Neuron (in vitro differentiated cells): ENCODE measurements around the gene C2orf15.
A peak's percentile ranks its signal among the peaks of the same experiment; 100 is the strongest.

Experiments used
- H2AFZ ChIP-seq: one replicate; pipeline ENCODE4 v1.6.1; 2013; ENCODE audit warnings: low read depth, mild to moderate bottlenecking, inconsistent platforms, low read length, moderate library complexity
- H3K27me3 ChIP-seq: one replicate; pipeline ENCODE4 v1.6.1; 2013; ENCODE audit warnings: low read length; ENCODE audit not compliant: insufficient read depth
- H3K36me3 ChIP-seq: one replicate; pipeline ENCODE4 v1.6.1; 2013; ENCODE audit warnings: low read length; ENCODE audit not compliant: insufficient read depth
- H3K4me1 ChIP-seq: one replicate; pipeline ENCODE4 v1.6.1; 2013; ENCODE audit warnings: low read length; ENCODE audit not compliant: insufficient read depth
- H3K4me3 ChIP-seq: 2 replicates; pipeline ENCODE4 v1.5.1; 2013; ENCODE audit warnings: mild to moderate bottlenecking, low read length, moderate library complexity
- H3K9me3 ChIP-seq: one replicate; pipeline ENCODE4 v1.6.1; 2013; ENCODE audit warnings: low read length

Gene C2orf15

DNA sequence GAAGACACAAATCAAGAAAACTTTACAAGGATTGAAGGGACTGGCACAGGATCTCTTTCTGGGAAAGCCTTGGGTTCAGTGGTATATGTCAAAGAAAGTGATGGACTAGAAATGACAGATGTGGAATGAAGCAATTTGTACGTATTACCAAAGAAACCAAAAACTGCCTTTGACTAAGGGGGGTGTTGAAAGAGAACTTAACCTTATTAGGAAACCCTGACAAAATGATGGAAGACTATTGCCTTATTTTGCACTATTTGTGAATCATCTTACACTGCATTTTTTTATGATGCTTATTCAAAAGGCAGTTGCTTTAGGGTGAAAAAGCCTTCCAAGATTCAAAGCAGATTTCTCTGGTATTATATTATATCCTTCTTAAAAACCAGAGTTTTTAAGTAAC is 9.2 kb downstream of the C2orf15 start:
- Histone ChIP-seq H3K4me1 (peaks cover 3% of the 10 kb centered on the region), H3K9me3 (no peaks in the 10 kb centered on the region), H2AFZ (no peak overlapping the region), H3K36me3 (no peaks in the 10 kb centered on the region), H3K4me3 (no peak overlapping the region), H3K27me3 (no peaks in the 10 kb centered on the region)

- H2AFZ ChIP-seq: no peak overlapping the region
- no peaks in the 10 kb centered on the region for H3K27me3 ChIP-seq
Observed at GRCh38 chr2:99152199-99152895, 10.8 kb downstream of the C2orf15 start.

GRCh38 chr2:99153921-99154604 is 12.6 kb downstream of the C2orf15 start:
- Histone ChIP-seq H3K4me1 (peaks cover 8% of the 10 kb centered on the region), H3K36me3 (peaks cover 6% of the 10 kb centered on the region), H3K27me3 (no peaks in the 10 kb centered on the region), H3K9me3 (no peaks in the 10 kb centered on the region), H3K4me3 (peak overlapping the region; percentile 86), H2AFZ (peak overlapping the region; percentile 92)

More at GRCh38 chr2:99152199-99152895, 10.8 kb downstream of the C2orf15 start:
- no peak overlapping the region for H3K4me3 ChIP-seq
- H3K9me3 ChIP-seq: no peaks in the 10 kb centered on the region
- peaks cover 2% of the 10 kb centered on the region for H3K36me3 ChIP-seq
- H3K4me1 ChIP-seq: peaks cover 8% of the 10 kb centered on the region

- Histone ChIP-seq H3K9me3 (no peaks in the 10 kb centered on the region), H3K36me3 (peaks cover 6% of the 10 kb centered on the region), H3K4me1 (peaks cover 8% of the 10 kb centered on the region), H2AFZ (peak within 1 kb of the TSS; percentile 92), H3K4me3 (peak within 1 kb of the TSS; percentile 86), H3K27me3 (no peaks in the 10 kb centered on the region)
Observed at GRCh38 chr2:99154643-99155536, 13.4 kb downstream of the C2orf15 start, which contains the start of the genes LIPT1 and TSGA10. Gene LIPT1, plus strand, starts transcription at chr2:99154967. Its CDS starts 6,991 bp downstream, at chr2:99161958. Gene TSGA10, minus strand, starts transcription at chr2:99154942. Its CDS starts 45,503 bp downstream, at chr2:99109439.

DNA sequence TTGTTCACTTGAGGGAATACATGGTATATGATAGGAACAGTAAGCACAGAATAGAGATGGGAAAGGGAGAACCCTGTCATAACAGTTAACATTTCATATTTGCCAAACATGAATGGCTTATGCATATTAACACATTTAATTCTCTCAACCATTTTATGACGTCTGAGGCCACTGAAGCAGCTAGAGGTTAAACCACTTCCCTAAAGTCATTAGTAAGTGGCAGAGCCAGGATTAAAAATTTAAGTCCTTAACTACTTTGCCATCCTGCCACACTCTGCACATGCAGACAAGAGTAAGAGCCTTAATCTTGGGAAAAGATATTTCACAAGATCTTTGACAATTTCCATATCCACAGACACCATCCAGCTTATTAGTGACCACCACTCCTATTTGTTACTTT is 15.4 kb downstream of the C2orf15 start:
- no peaks in the 10 kb centered on the region for H3K9me3 ChIP-seq
- H3K36me3 ChIP-seq: peaks cover 8% of the 10 kb centered on the region
- H3K4me1 ChIP-seq: peaks cover 8% of the 10 kb centered on the region
- no peak overlapping the region for H3K4me3 ChIP-seq
- no peak overlapping the region for H2AFZ ChIP-seq
- no peaks in the 10 kb centered on the region for H3K27me3 ChIP-seq

GRCh38 chr2:99158599-99158998 is 17.1 kb downstream of the C2orf15 start:
- Histone ChIP-seq H3K4me1 (peaks cover 8% of the 10 kb centered on the region), H3K9me3 (no peaks in the 10 kb centered on the region), H3K4me3 (no peak overlapping the region), H3K36me3 (peaks cover 14% of the 10 kb centered on the region), H2AFZ (no peak overlapping the region), H3K27me3 (no peaks in the 10 kb centered on the region)

DNA sequence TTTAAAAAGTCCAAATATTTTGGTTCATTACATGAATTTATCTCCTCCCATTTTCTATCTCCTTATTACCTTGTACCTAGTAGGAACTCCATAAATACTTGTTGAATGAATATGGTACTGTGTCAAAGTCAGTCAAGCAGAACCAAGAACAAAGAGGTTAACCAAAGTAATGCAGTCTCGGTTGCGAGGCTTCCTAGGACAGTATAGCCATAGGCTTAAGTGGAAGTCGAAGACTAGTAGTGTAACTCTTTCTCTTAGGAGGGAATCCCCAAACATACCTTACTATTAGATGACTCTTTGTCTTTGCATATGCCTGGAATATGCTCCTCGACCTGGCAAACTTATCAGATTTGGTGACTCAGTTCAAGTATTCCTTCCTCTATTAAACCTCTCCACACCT is 18.1 kb downstream of the C2orf15 start:
- peaks cover 14% of the 10 kb centered on the region for H3K36me3 ChIP-seq
- H3K27me3 ChIP-seq: no peaks in the 10 kb centered on the region
- peaks cover 8% of the 10 kb centered on the region for H3K4me1 ChIP-seq
- no peaks in the 10 kb centered on the region for H3K9me3 ChIP-seq
- H2AFZ ChIP-seq: no peak overlapping the region
- H3K4me3 ChIP-seq: no peak overlapping the region

GRCh38 chr2:99166218-99166617 is 24.7 kb downstream of the C2orf15 start:
- H2AFZ ChIP-seq: no peak overlapping the region
- no peaks in the 10 kb centered on the region for H3K9me3 ChIP-seq
- H3K4me3 ChIP-seq: no peak overlapping the region
- H3K36me3 ChIP-seq: peaks cover 47% of the 10 kb centered on the region
- no peaks in the 10 kb centered on the region for H3K4me1 ChIP-seq
- H3K27me3 ChIP-seq: no peaks in the 10 kb centered on the region

DNA sequence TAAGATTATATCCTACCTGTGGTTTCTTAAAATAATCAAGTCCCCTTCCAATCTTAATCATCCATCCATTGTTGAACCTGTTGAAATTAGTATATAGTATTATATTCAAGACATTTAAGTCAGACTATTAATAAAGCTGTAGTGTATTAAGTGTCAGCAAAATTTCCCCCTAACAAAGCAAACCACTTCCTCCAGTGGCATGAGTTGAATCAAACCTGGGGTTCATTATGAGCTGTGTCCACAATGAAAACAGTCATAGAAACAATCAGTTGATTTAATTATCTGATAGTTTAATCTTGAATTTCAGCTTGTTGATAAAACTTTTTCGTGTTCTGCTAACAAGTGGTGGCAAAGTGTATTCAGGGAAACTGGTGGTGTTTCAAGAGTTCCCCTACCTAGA is 28.0 kb downstream of the C2orf15 start:
- Histone ChIP-seq H3K4me1 (no peaks in the 10 kb centered on the region), H3K27me3 (no peaks in the 10 kb centered on the region), H3K9me3 (no peaks in the 10 kb centered on the region), H3K4me3 (no peak overlapping the region), H3K36me3 (peaks cover 57% of the 10 kb centered on the region), H2AFZ (no peak overlapping the region)

DNA sequence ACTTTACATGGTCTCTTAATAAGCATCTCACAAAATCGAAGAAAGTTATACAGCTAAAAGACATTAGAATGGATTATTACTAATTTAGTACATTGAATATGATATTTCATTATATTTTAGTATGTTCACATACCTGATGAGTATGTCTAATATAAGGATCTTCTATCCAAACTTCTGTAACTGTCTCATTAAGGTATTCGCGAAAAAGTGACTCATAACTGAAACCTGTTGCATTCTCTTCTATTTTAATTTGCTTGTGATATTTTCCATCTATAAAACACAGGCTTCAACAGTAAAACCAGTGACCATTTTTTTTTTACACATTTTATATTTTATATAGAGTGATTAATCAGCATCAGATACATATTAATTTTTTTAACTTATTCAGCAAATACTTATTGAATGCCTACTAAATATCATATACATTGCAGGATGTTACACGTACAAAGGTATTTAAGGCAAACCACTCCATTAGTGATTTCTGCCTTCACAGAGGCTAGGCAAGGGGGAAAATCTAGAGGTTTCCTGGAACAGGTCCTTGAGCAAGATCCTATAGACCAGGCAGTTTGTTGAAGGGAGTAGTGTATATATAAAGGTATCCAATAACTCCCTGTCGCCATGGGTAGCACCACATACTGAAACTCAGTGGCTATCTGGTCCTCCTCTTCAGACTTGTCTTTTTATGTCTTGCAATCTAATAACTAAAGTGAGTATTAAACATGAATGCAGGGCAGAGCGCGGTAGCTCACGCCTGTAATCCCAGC is 30.1 kb downstream of the C2orf15 start:
- Histone ChIP-seq H3K36me3 (peaks cover 52% of the 10 kb centered on the region), H3K27me3 (no peaks in the 10 kb centered on the region), H3K4me3 (no peak overlapping the region), H2AFZ (no peak overlapping the region), H3K9me3 (no peaks in the 10 kb centered on the region), H3K4me1 (no peaks in the 10 kb centered on the region)

DNA sequence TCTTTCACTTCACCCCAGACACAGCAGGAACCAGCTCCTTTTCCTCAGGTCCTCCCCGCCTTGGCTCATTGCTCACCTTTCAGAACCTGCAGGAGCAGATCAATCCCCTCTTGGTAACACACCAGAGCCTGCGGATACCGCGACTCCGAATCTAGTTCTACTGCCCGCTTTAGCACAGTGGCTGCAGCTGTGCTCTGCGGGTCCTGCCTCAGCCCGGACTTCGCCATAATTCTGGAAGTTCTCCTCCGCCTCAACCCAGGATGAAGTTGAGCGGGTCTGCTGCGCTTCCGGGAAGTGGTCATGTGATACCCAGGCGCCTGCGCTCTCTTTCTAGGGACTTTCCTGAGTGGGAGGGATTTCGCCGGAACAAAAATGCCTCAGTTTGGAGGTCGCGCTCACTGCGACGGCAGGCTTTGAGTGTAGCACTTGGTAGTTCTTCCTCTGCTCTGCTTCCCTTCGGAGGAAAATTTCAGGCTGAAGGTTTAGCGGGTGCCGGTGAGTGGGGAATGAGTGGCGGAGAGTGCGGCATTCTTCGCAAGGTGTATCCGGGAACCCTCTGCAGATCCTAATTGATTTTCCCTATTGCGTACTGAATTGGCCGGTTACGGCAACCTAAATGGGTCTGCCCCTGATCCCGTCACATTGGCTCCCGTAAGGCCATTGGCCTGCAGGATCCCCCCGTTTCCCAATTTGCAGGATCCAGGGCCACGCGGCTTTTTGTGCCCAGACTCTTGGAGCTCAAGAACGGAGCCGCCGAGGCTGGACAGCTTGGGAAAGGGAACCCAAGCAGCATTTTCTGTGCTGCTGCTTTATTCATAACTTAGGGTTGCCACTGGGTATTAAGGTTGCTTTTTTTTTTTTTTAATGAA is 39.5 kb downstream of the C2orf15 start, which contains the start of the genes MITD1 and MRPL30:
MITD1 (minus strand) TSS at position 304 of the 869 bp plus-strand sequence; CDS start at position 227, 77 bp downstream.
MRPL30 (plus strand) TSS at position 430 of the 869 bp plus-strand sequence. CDS start 5,020 bp downstream, outside the sequence.
- peak within 1 kb of the TSS; percentile 64 for H3K4me3 ChIP-seq
- H3K27me3 ChIP-seq: no peaks in the 10 kb centered on the region
- H3K4me1 ChIP-seq: peaks cover 4% of the 10 kb centered on the region
- H3K9me3 ChIP-seq: no peaks in the 10 kb centered on the region
- H3K36me3 ChIP-seq: peaks cover 3% of the 10 kb centered on the region
- H2AFZ ChIP-seq: peak within 1 kb of the TSS; percentile 41
